Measurements from ENCODE around the gene PRKCE.
A peak's percentile ranks its signal among the peaks of the same experiment; 100 is the strongest.

Gene PRKCE

DNA sequence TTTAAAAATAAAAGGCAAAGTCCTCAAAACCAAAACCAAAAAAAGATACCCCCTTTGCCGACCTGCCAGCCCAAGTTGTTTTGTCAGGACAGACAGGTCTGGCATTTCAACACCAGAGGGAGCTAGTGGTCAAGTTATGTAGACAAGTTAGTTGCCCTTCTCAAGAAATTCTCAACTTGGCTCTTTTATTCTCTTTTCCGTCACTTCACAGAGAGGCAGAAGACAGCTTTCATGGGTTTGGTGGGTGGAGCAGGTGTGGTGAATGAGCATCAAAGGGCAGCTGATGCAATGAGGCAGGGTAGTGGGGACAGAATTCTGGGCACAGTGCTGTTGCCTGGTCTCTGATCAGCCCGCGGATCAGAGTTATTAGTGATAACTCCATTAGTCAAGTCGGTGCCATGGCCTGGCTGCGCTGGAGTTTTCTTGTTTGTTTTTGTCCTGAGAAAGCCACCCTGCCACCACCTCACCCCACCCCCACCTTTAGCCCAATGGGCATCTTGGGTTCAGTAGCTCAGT is 342.1 kb downstream of the PRKCE start:
- DNase-seq (ENCODE audit: extremely low read depth, low read depth), result peak; percentile 66
- TF ChIP-seq, protein P1, sequence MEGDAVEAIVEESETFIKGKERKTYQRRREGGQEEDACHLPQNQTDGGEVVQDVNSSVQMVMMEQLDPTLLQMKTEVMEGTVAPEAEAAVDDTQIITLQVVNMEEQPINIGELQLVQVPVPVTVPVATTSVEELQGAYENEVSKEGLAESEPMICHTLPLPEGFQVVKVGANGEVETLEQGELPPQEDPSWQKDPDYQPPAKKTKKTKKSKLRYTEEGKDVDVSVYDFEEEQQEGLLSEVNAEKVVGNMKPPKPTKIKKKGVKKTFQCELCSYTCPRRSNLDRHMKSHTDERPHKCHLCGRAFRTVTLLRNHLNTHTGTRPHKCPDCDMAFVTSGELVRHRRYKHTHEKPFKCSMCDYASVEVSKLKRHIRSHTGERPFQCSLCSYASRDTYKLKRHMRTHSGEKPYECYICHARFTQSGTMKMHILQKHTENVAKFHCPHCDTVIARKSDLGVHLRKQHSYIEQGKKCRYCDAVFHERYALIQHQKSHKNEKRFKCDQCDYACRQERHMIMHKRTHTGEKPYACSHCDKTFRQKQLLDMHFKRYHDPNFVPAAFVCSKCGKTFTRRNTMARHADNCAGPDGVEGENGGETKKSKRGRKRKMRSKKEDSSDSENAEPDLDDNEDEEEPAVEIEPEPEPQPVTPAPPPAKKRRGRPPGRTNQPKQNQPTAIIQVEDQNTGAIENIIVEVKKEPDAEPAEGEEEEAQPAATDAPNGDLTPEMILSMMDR (IDR thresholded peaks at IDR 0.05; ENCODE audit: low read depth, low read length), result peak; percentile 83

DNA sequence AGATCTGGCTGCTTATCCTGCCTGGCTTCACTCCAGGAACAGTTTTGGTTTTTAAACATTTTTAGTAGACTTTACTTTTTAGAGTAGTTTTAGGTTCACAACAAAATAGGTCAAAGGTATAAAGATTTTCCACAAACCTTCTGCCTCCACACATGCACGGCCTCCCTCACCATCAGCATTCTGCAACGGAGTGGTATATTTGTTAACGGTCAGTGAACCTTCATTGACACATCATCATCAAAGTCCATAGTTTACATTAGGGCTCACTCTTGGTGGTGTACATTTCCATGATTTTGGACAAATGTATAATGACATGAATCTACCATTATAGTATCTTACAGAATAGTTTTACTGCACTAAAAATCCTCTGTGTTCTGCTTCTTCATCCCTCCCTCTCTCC is 342.6 kb downstream of the PRKCE start:
- no peak for DNase-seq (ENCODE audit: extremely low read depth, low read depth)
- TF ChIP-seq, protein P1 (IDR thresholded peaks at IDR 0.05; ENCODE audit: low read depth, low read length), result no peak

DNA sequence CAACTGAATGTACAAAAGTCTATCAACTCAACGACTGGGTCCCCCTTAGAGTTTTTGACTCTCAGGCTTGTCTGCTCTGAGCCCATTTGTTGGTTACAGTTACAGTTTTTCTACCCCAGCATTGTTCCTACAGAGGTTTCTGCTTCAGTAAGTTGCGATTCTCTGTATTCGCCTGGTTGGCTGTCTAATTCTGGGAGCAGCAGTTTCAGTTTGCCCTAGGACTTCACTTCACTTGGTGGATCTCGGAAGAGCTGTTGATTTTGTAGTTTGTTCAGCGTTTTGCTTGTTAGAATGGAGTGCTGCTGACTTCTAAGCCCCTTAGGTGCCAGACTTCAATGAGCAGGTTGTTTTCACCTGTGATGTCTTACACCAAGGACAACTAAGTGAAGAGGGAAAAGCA is 349.2 kb downstream of the PRKCE start:
- TF ChIP-seq, protein P1 (IDR thresholded peaks at IDR 0.05; ENCODE audit: low read depth, low read length), result no peak
- DNase-seq (ENCODE audit: extremely low read depth, low read depth), result no peak

DNA sequence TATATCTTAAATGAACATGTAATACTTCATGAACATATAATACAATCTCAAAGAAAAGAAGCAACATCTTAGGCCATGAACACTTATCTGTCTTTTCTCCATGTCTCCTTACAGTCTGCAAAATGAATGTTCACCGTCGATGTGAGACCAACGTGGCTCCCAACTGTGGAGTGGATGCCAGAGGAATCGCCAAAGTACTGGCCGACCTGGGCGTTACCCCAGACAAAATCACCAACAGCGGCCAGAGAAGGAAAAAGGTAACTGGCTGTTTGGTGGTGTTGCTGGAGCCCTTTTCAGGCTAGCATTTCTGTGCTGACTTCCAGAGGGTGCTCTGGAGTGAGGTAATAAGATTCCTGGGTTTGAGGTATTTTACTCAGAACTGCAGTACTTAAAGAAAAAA is 349.8 kb downstream of the PRKCE start:
- DNase-seq (ENCODE audit: extremely low read depth, low read depth), result no peak

DNA sequence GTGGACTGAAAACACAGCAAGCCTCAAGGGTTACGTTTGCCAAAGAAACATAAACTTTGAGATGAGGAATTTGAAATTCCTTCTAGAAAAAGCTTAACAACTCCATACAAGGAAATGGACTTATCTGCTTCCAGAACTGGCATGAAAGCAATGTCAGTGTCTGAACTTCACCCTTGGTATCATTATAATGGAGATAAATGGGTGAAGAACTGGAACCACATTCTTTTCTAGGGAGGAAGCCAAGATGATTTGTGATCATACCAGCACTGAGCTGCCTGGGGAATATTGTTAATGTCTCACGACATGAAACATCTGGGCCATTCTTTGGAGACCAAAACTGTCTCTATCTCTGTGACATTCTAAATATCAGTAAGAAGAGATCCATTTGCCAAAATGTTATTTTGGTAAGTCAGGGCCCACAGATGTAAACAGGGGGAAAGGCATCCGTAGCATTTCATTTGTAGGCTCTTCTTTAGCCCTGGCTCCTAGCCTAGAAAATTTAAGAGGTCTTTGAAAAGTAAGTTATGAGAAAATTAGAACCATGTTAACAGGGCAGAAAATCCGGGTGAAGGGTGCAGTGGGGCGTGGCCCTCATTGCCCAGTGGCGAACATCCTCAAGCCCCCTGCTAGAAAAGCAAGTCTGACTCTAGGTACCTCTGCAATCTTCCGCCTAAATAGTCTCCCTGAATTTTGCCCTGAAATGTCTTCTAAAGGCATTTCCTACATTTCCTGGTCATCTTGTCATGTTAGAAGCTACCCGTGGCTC is 350.4 kb downstream of the PRKCE start:
- TF ChIP-seq, protein P1 (IDR thresholded peaks at IDR 0.05; ENCODE audit: low read depth, low read length), result no peak
- no peak for DNase-seq (ENCODE audit: extremely low read depth, low read depth)

More for the DNA sequence above, 349.8 kb downstream of the PRKCE start:
- TF ChIP-seq, protein P1 (IDR thresholded peaks at IDR 0.05; ENCODE audit: low read depth, low read length), result no peak

DNA sequence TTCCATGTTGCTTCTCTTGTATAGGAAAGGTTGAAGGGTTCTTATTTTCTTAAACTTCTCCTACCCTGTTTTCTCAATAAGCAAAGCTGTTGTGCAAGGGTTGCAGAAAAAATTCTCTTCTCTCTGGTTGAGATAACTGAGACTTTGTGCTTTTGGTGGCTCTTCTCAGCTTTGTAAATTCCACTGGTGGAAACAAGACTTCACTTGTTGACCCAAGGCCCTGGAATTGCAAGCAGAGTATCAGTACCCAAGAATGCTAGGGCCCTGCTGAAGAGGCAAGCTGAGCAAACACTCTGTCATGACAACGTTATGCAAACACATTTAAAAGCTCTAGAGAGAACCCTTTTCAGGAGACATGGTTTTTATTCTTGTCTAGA is 351.0 kb downstream of the PRKCE start:
- DNase-seq (ENCODE audit: extremely low read depth, low read depth), result no peak
- TF ChIP-seq, protein P1 (IDR thresholded peaks at IDR 0.05; ENCODE audit: low read depth, low read length), result no peak

DNA sequence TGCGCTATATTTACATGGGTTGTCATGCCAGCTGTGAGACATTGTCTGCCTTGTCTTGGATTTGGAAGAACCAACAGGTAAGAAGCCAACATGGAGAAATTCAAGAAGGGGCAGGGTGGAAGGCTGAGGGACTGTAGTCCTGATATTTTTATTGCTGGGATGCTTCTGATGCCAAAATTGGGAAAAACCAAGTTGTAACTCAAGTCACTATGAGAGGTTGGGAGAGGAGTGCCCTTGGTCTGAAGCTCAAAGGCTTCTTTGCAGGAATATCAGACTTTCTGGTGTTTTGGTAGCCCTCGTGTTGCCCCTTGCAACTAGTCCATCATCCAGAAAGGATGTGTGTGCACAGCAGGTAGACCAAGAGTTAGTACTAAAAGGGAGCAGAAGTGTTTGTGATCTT is 351.5 kb downstream of the PRKCE start:
- DNase-seq (ENCODE audit: extremely low read depth, low read depth), result no peak
- TF ChIP-seq, protein P1 (IDR thresholded peaks at IDR 0.05; ENCODE audit: low read depth, low read length), result no peak

Measured in AG09319 (cell line).